ENCODE measurements around the gene IL2RA. TPM values are rescaled to one million over a fixed set of nuclear protein-coding genes. Genes with fewer than 3 reads are reported as not detected.

Gene IL2RA
- total and polyA plus RNA-seq, 2 donors (not counting 3 experiments of a cell fraction or from before 2014, with no cell fraction given) = not detected

- dilution Hi-C loops (cut with MboI; ENCODE audit: extremely low pct_ligation_motif_present, low sequenced_read_pairs) (no loop called here), intact Hi-C loops (cut with micrococcal nuclease) (no loop called here)
- peaks cover 3 to 9% of the 10 kb centered on the region in 2 experiments for H3K27me3 ChIP-seq (ENCODE audit: control insufficient read depth in 2 of 2, insufficient read depth in 2 of 2, low read length in 2 of 2)
- H3K9ac ChIP-seq (replicated peaks; ENCODE audit: extremely low read depth, insufficient read depth, low read length) = no peak overlapping the region
- no peaks in the 10 kb centered on the region for H3K36me3 ChIP-seq (ENCODE audit: control insufficient read depth in 2 of 2, extremely low read depth in 1 of 2, insufficient read depth in 2 of 2, low read length in 2 of 2)
- no peak overlapping the region for H3K4me2 ChIP-seq (ENCODE audit: insufficient read depth, low read length)
- H3K9me3 ChIP-seq (replicated peaks; ENCODE audit: control insufficient read depth, insufficient read depth, low read length) = no peaks in the 10 kb centered on the region
- DNase-seq (ENCODE audit: low read depth, low spot score) (no peak), FAIRE-seq (no peak)
- no peak overlapping the region for H3K4me3 ChIP-seq (replicated peaks in 1 of 3; ENCODE audit: insufficient read depth in 1 of 3, low read depth in 1 of 3, low read length in 3 of 3)
- no peak overlapping the region for H3K27ac ChIP-seq (ENCODE audit: insufficient read depth, low read depth, low read length)
- H3K79me2 ChIP-seq (ENCODE audit: control insufficient read depth, insufficient read depth, low read length) = no peaks in the 10 kb centered on the region
- no peaks in the 10 kb centered on the region for H3K9me1 ChIP-seq (replicated peaks; ENCODE audit: control insufficient read depth, extremely low read depth, insufficient read depth, low read length)
- no peaks in the 10 kb centered on the region for H4K20me1 ChIP-seq (replicated peaks; ENCODE audit: control insufficient read depth, extremely low read depth, insufficient read depth, low read length)
- BruUV-seq (replicated peaks) = no TSS peak
- POLR2A ChIA-PET = no interaction called here
- H3K4me1 ChIP-seq (ENCODE audit: control insufficient read depth, extremely low read depth, insufficient read depth, low read length) = no peaks in the 10 kb centered on the region
- TF ChIP-seq POLR2AphosphoS5 (IDR thresholded peaks at IDR 0.05; ENCODE audit: insufficient read depth, low read depth, low read length) = no peak
- TF ChIP-seq JUN (IDR thresholded peaks at IDR 0.05; ENCODE audit: borderline replicate concordance, insufficient read depth, insufficient read length, low read depth) = no peak
- no peak for TF ChIP-seq GATA2 (IDR thresholded peaks at IDR 0.05; ENCODE audit: insufficient read depth, insufficient read length, low read depth, low read length)
- TF ChIP-seq FOS (IDR thresholded peaks at IDR 0.05; ENCODE audit: borderline replicate concordance, insufficient read depth, low read length) = no peak
- TF ChIP-seq CTCF (IDR thresholded peaks at IDR 0.05; ENCODE audit: extremely low read depth in 1 of 2, insufficient read depth in 1 of 2, low read depth in 1 of 2, low read length in 2 of 2) = no peak
- TF ChIP-seq MAX (IDR thresholded peaks at IDR 0.05; ENCODE audit: insufficient read depth, insufficient read length) = no peak
- no peak for TF ChIP-seq POLR2A (IDR thresholded peaks at IDR 0.05; ENCODE audit: low read depth, low read length)
- TF ChIP-seq EZH2 (IDR thresholded peaks at IDR 0.05; ENCODE audit: borderline replicate concordance, low read depth, low read length, severe bottlenecking) = no peak
- no peak for TF ChIP-seq MYC (IDR thresholded peaks at IDR 0.05; ENCODE audit: low read depth, low read length)
- H2AFZ ChIP-seq (ENCODE audit: low read depth, low read length) = no peak overlapping the region
- CTCF ChIA-PET = interaction anchor here (1.0 to 1.6 kb wide), 2 partner anchors 25 to 98 kb away, joined by 3 to 4 read pairs; no protein-coding TSS in a partner anchor
These were observed 73.7 kb downstream of the IL2RA start for GRCh38 chr10:5988336-5988920.

All from endothelial cell of umbilical vein (primary cell).